GM19395 (cell line): ENCODE data around the gene DMTF1.
"Not testable (repeated sequence)": the region's sequence is repeated elsewhere in the genome, so short reads cannot be mapped to it uniquely, and the experiment has no call there.

Experiments used
- ATAC-seq: cut with Tn5 transposase; IDR thresholded peaks from one replicate; pipeline ENCODE4 v1.9.1; 2021; ENCODE audit warnings: mild to moderate bottlenecking, moderate library complexity; ENCODE audit not compliant: unreplicated experiment

DMTF1 gene

GRCh38 chr7:87192784-87193487 is 40.7 kb downstream of the DMTF1 start:
- no peak for ATAC-seq

GRCh38 chr7:87193912-87194311 is 41.7 kb downstream of the DMTF1 start:
- ATAC-seq, result no peak

- ATAC-seq, result no peak
Measured at GRCh38 chr7:87199241-87199640, 47.0 kb downstream of the DMTF1 start.

GRCh38 chr7:87199700-87200450 is 47.6 kb downstream of the DMTF1 start:
- no peak for ATAC-seq

- ATAC-seq, result no peak
Measured at GRCh38 chr7:87202208-87202607, 50.0 kb downstream of the DMTF1 start.

- ATAC-seq, result no peak
Measured at GRCh38 chr7:87202705-87203104, 50.5 kb downstream of the DMTF1 start.

GRCh38 chr7:87203929-87204328 is 51.7 kb downstream of the DMTF1 start:
- not testable (repeated sequence) for ATAC-seq

GRCh38 chr7:87204933-87205332 is 52.7 kb downstream of the DMTF1 start:
- no peak for ATAC-seq

GRCh38 chr7:87205701-87206100 is 53.4 kb downstream of the DMTF1 start:
- not testable (repeated sequence) for ATAC-seq

GRCh38 chr7:87206361-87206760 is 54.1 kb downstream of the DMTF1 start:
- ATAC-seq, result no peak

- ATAC-seq, result no peak
Measured at GRCh38 chr7:87209295-87209924, 57.2 kb downstream of the DMTF1 start.

- ATAC-seq, result no peak
Measured at GRCh38 chr7:87210506-87210905, 58.3 kb downstream of the DMTF1 start.

- ATAC-seq, result no peak
Measured at GRCh38 chr7:87212498-87212897, 60.2 kb downstream of the DMTF1 start.

- ATAC-seq, result no peak
Measured at GRCh38 chr7:87213252-87213651, 61.0 kb downstream of the DMTF1 start.

- ATAC-seq, result no peak
Measured at GRCh38 chr7:87213811-87214210, 61.6 kb downstream of the DMTF1 start.

- ATAC-seq, result no peak
Measured at GRCh38 chr7:87215046-87215445, 62.8 kb downstream of the DMTF1 start.

GRCh38 chr7:87216701-87217508 is 64.7 kb downstream of the DMTF1 start:
- peak; percentile 64 for ATAC-seq

GRCh38 chr7:87217983-87218653 is 65.9 kb downstream of the DMTF1 start:
- no peak for ATAC-seq

GRCh38 chr7:87218796-87219544 is 66.7 kb downstream of the DMTF1 start:
- peak; percentile 0 for ATAC-seq

- peak; percentile 54 for ATAC-seq
Measured at GRCh38 chr7:87219545-87220025, 67.3 kb downstream of the DMTF1 start, which contains the start of gene TMEM243. Gene TMEM243 (minus strand): TSS chr7:87219732. CDS start chr7:87219503, 229 bp downstream.
